ENCODE measurements around the gene FAM13A.

DNA sequence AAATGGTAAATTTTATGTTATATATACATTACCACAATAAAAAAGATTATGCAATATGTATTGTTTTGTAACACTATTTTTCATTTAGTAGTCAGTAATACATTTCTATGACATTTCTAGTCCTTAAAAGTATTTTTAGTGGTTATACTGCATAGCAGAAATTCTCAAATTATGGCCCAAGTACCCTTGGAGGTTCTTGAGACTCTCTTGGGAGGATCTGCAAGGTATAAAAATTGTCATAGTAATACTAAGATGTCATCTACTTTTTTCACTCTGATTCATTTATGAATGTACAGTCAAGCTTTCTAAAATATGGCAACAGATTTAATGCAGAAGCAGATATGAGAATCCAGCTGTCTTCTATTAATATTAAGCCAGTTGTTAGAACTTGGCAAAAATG lies 220.8 kb downstream of the FAM13A start:
- no peak for TF ChIP-seq EZH2phosphoT487 (IDR thresholded peaks at IDR 0.05; ENCODE audit: insufficient read depth, low read depth)
- no peak for TF ChIP-seq EZH2 (IDR thresholded peaks at IDR 0.05; ENCODE audit: insufficient read depth, poor library complexity, severe bottlenecking)
